Measurements from ENCODE around the gene ZNF124.
"Not testable (repeated sequence)": the region's sequence is repeated elsewhere in the genome, so short reads cannot be mapped to it uniquely, and the experiment has no call there.

ZNF124 gene

GRCh38 chr1:247171875-247172563 lies at the start of gene ZNF124:
ZNF124 (minus strand) TSS chr1:247172020; CDS start chr1:247171877, 143 bp downstream.
- H3K4me3 Mint-ChIP-seq, result not testable (repeated sequence)

GRCh38 chr1:247220280-247220679 lies 48.5 kb upstream of the ZNF124 start:
- peaks cover 11 to 15% of the 10 kb centered on the region in 2 donors for H3K9me3 Mint-ChIP-seq
- ATAC-seq (replicated peaks); DNase-seq; H3K27ac Mint-ChIP-seq; H3K4me3 Mint-ChIP-seq; H3K4me1 Mint-ChIP-seq: not testable (repeated sequence)
- H3K36me3 Mint-ChIP-seq, result peaks cover 2 to 10% of the 10 kb centered on the region in 2 donors
- peaks cover 27 to 33% of the 10 kb centered on the region in 2 donors for H3K27me3 Mint-ChIP-seq

More at GRCh38 chr1:247171875-247172563, at the start of gene ZNF124:
- peak; percentile 98 for ATAC-seq (replicated peaks)
- peaks cover 23 to 26% of the 10 kb centered on the region in 2 donors for H3K36me3 Mint-ChIP-seq
- H3K9me3 Mint-ChIP-seq, H3K27me3 Mint-ChIP-seq, DNase-seq: not testable (repeated sequence)
- peak within 1 kb of the TSS; percentile 3 for H3K27ac Mint-ChIP-seq
- H3K4me1 Mint-ChIP-seq, result peaks cover 19 to 35% of the 10 kb centered on the region in 2 donors

DNA sequence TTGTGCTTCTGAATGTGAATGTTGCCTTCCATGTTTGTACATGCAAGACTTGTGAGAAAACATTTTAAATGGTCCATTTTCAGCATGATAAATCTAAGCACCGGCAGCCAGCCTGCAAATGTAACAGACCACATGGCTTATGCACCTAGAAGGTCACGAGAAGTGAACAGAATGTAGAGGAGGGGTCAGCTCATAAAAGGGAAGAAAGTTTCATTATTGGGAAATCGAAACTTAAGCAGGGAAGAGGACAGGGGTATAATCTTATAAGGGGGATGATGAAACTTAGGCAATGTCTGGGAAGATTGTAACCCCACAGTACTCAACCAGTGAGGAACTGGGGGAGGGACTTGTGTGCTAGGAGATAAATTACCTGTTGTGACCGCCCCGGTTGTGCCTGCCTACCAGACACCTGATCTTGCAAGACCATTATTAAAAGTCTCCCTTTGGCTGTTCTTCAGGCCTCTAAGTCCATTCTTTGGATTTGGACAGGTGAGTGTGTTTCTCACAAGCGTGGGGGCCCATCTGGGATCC lies 46.4 kb upstream of the ZNF124 start:
- Mint-ChIP-seq H3K27ac (no peak overlapping the region), H3K4me1 (no peaks in the 10 kb centered on the region), H3K4me3 (no peak overlapping the region), H3K9me3 (peaks cover 0 to 3% of the 10 kb centered on the region in 2 donors), H3K27me3 (peaks cover 16 to 21% of the 10 kb centered on the region in 2 donors), H3K36me3 (peaks cover 0 to 3% of the 10 kb centered on the region in 2 donors)
- DNase-seq (no peak), ATAC-seq (replicated peaks) (no peak)

DNA sequence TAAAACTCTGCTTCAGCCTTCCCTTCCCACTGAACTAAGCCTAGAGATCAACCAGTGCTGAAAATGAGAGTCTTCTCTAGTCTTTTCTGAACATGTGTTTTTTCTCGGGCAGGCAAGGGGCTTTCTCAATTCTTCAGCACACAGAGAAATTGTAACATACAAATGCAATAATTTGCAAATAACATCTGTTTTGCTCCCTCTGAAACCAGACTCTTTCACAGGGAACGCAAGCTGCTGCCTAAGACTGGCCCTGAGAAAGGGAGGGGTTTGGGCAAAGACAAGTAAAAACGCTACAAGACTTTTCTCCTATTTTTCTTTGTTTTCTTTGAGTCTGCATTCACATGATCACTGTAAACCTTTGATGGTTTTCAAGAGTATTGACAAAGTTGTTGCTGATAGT lies 44.4 kb upstream of the ZNF124 start:
- no peak overlapping the region for H3K4me3 Mint-ChIP-seq

GRCh38 chr1:247212627-247213617 lies 41.1 kb upstream of the ZNF124 start:
- H3K27ac Mint-ChIP-seq, result no peak overlapping the region

More for the DNA sequence above, 44.4 kb upstream of the ZNF124 start:
- no peak overlapping the region for H3K27ac Mint-ChIP-seq
- DNase-seq, result no peak
- no peaks in the 10 kb centered on the region for H3K36me3 Mint-ChIP-seq
- no peaks in the 10 kb centered on the region for H3K9me3 Mint-ChIP-seq
- H3K4me1 Mint-ChIP-seq, result peaks cover 9 to 12% of the 10 kb centered on the region in 2 donors
- no peak for ATAC-seq (replicated peaks)
- H3K27me3 Mint-ChIP-seq, result peaks cover 8 to 16% of the 10 kb centered on the region in 2 donors

GRCh38 chr1:247212012-247212411 lies 40.2 kb upstream of the ZNF124 start:
- Mint-ChIP-seq H3K4me3 (no peak overlapping the region), H3K4me1 (peaks cover 27 to 46% of the 10 kb centered on the region in 2 donors), H3K9me3 (no peaks in the 10 kb centered on the region), H3K36me3 (peaks cover 16 to 18% of the 10 kb centered on the region in 2 donors), H3K27me3 (peaks cover 0 to 3% of the 10 kb centered on the region in 2 donors), H3K27ac (peak overlapping the region; percentile 70)
- DNase-seq, result no peak
- peak in 1 of 2 donors; percentile 9 for ATAC-seq (replicated peaks)

More at GRCh38 chr1:247212627-247213617, 41.1 kb upstream of the ZNF124 start:
- H3K4me1 Mint-ChIP-seq, result peaks cover 22 to 37% of the 10 kb centered on the region in 2 donors
- H3K36me3 Mint-ChIP-seq, result peaks cover 9 to 11% of the 10 kb centered on the region in 2 donors
- no peak overlapping the region for H3K4me3 Mint-ChIP-seq
- H3K27me3 Mint-ChIP-seq, result peaks cover 4 to 5% of the 10 kb centered on the region in 2 donors
- no peaks in the 10 kb centered on the region for H3K9me3 Mint-ChIP-seq
- ATAC-seq (replicated peaks), result no peak
- DNase-seq, result no peak

GRCh38 chr1:247211339-247211738 lies 39.5 kb upstream of the ZNF124 start:
- Mint-ChIP-seq H3K27me3 (peaks cover 0 to 3% of the 10 kb centered on the region in 2 donors), H3K36me3 (peaks cover 18 to 21% of the 10 kb centered on the region in 2 donors), H3K9me3 (no peaks in the 10 kb centered on the region), H3K4me1 (peaks cover 29 to 48% of the 10 kb centered on the region in 2 donors), H3K4me3 (peak overlapping the region; percentile 14 to 40), H3K27ac (peak overlapping the region; percentile 70)
- DNase-seq (no peak), ATAC-seq (replicated peaks) (no peak)

GRCh38 chr1:247210376-247211117 lies 38.7 kb upstream of the ZNF124 start:
- Mint-ChIP-seq H3K27ac (peak overlapping the region; percentile 98), H3K36me3 (peaks cover 23 to 29% of the 10 kb centered on the region in 2 donors), H3K4me1 (peaks cover 33 to 56% of the 10 kb centered on the region in 2 donors), H3K27me3 (no peaks in the 10 kb centered on the region), H3K9me3 (no peaks in the 10 kb centered on the region), H3K4me3 (peak overlapping the region; percentile 95 to 98)
- DNase-seq, result peak; percentile 95
- peak; percentile 98 for ATAC-seq (replicated peaks)

GRCh38 chr1:247210062-247210375 lies 38.2 kb upstream of the ZNF124 start:
- Mint-ChIP-seq H3K27me3 (no peaks in the 10 kb centered on the region), H3K36me3 (peaks cover 23 to 30% of the 10 kb centered on the region in 2 donors), H3K4me1 (peaks cover 33 to 58% of the 10 kb centered on the region in 2 donors), H3K9me3 (no peaks in the 10 kb centered on the region), H3K4me3 (peak overlapping the region; percentile 95 to 98), H3K27ac (peak overlapping the region; percentile 98)
- ATAC-seq (replicated peaks) (peak; percentile 20 to 21), DNase-seq (no peak)

GRCh38 chr1:247209396-247209795 lies 37.6 kb upstream of the ZNF124 start:
- Mint-ChIP-seq H3K9me3 (no peaks in the 10 kb centered on the region), H3K4me1 (peaks cover 33 to 63% of the 10 kb centered on the region in 2 donors), H3K36me3 (peaks cover 24 to 30% of the 10 kb centered on the region in 2 donors), H3K27me3 (no peaks in the 10 kb centered on the region), H3K4me3 (peak overlapping the region; percentile 95 to 98), H3K27ac (peak overlapping the region; percentile 47)
- ATAC-seq (replicated peaks) (no peak), DNase-seq (no peak)

GRCh38 chr1:247204177-247204647 lies 32.4 kb upstream of the ZNF124 start:
- Mint-ChIP-seq H3K36me3 (peaks cover 48 to 69% of the 10 kb centered on the region in 2 donors), H3K27me3 (no peaks in the 10 kb centered on the region), H3K4me3 (no peak overlapping the region), H3K27ac (no peak overlapping the region), H3K4me1 (peaks cover 21 to 56% of the 10 kb centered on the region in 2 donors), H3K9me3 (no peaks in the 10 kb centered on the region)
- no peak for DNase-seq
- ATAC-seq (replicated peaks), result no peak

DNA sequence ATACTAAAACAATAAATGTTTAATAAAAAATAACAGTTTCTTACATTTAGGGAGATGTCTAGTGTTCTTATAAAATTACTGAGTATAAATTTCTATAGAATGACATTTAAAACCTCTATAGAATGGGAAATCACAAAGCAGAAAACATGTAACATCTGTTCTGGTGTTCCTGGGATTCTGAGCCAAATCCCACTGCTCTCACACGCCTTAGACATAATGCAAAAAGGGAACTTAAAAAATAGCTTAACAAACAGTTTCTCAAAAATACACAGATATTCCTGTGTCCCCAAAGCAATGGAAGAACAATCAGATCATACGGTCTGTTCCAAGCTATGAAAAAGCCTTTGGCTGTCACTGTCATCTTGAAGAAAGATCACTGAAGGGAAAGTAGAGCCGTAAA lies 27.0 kb upstream of the ZNF124 start:
- peaks cover 71 to 90% of the 10 kb centered on the region in 2 donors for H3K36me3 Mint-ChIP-seq
- H3K27me3 Mint-ChIP-seq, result no peaks in the 10 kb centered on the region
- H3K9me3 Mint-ChIP-seq, result peaks cover 2 to 4% of the 10 kb centered on the region in 2 donors
- ATAC-seq (replicated peaks) (no peak), DNase-seq (no peak)
- H3K27ac Mint-ChIP-seq, result peak overlapping the region; percentile 51
- no peak overlapping the region for H3K4me3 Mint-ChIP-seq
- peaks cover 6 to 22% of the 10 kb centered on the region in 2 donors for H3K4me1 Mint-ChIP-seq

DNA sequence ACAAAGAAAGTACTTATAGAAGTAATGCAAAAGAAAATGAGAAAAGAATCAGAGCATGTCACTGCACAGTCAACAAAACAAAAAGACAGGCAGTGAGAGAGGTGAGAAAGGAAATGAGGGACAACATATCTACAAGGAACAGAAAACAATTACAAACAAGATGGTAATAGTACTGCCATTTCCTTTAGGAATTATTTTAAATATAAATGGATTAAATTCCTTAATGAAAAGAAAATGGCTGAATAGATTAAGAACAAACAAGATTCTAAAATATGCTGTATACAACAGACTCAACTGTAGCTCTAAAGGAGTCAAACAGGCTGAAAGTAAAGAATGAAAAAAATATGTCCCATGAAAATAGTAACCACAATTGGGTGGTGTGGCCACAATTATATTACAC lies 22.1 kb upstream of the ZNF124 start:
- no peak overlapping the region for H3K4me3 Mint-ChIP-seq
- no peak overlapping the region for H3K27ac Mint-ChIP-seq
- H3K27me3 Mint-ChIP-seq, result no peaks in the 10 kb centered on the region
- no peak for DNase-seq
- peaks cover 17 to 19% of the 10 kb centered on the region in 2 donors for H3K9me3 Mint-ChIP-seq
- peaks cover 76 to 92% of the 10 kb centered on the region in 2 donors for H3K36me3 Mint-ChIP-seq
- ATAC-seq (replicated peaks), result no peak
- peaks cover 4% of the 10 kb centered on the region in 2 donors for H3K4me1 Mint-ChIP-seq
